ENCODE measurements around the gene ZIC1.

- TF ChIP-seq YY1 (IDR thresholded peaks at IDR 0.05; ENCODE audit: extremely low read depth, insufficient replicate concordance, low read depth, low read length) (no peak), POLR2AphosphoS5 (IDR thresholded peaks at IDR 0.05; ENCODE audit: low read depth, low read length) (no peak), POLR2A (IDR thresholded peaks at IDR 0.05; ENCODE audit: borderline replicate concordance, extremely low read depth, insufficient read depth, insufficient read length) (no peak), SIN3A (IDR thresholded peaks at IDR 0.05; ENCODE audit: low read depth) (no peak)
These were observed 41.0 kb upstream of the ZIC1 start for GRCh38 chr3:147368151-147368550.

Measured in HCT116 (cell line).